NOMO-1 treated with DMSO at 0.1 percent for 48 hours (cell line): ENCODE measurements around the gene PTPRN2.

ENCODE experiments used
- DNase-seq: peaks from one replicate; lab custom pipeline; 2025; ENCODE audit not compliant: unreplicated experiment; lab: John Stamatoyannopoulos, UW

The PTPRN2 gene

DNA sequence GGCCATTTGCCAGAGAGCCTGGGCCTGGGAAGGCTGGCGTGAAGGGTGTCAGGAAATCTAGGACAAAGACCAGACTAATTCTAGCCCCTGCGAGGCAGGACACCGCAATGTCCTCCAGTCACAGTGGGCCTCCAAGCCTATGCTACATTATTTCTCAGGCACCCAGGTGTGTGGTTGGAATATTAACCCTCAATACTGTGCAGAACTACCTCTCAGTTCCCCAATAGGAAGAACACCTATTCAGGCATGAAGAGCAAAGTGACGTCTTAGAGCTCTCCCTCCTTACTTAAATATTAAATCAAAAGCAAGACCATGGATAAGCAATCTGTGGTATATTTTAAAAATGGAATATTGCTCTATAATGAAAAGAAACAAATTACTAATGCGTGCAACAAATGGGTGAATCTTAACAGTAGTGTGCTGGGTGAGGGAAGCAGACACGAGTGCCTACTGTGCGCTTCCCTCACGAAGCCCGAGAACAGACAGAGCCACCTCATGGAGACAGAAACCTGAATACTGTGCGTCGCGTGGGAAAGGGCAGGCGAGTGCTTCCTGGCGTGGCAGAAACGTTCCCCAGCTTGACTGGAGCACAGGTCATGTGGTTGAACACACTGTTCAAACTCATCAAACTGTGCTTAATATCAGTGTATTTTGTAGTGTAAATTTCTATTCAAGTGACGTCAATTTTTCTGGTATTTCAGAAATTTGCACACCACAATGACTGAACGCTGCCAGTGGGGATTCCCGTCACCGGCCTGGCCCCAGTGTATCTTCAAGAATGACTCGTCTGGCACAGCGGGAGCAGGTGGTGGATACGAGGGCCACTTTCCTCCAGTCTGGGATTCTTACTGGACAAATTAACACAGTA, 15.5 kb upstream of the PTPRN2 start:
- DNase-seq, result no peak

DNA sequence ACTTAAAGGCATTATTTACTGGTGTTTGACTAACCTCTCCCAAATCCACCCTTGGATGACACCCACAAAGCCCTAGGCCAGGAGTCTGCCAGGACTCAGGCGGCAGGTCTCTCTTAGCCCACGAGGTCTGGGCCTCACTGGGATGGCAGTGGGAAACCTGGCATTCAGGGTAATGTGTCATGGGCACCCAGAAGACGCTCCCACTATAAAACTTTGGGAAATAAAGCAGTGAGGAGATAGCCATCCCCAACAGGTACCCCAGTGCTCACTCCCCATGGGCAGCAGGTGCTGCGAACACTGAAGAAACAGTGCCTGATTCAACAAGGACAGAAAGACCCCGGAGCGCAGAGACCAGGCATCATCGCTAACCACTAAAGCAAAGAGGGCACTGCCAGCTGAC, 14.4 kb upstream of the PTPRN2 start:
- DNase-seq, result no peak

GRCh38 chr7:158601090-158601489, 13.5 kb upstream of the PTPRN2 start:
- no peak for DNase-seq

GRCh38 chr7:158596745-158597144, 9.1 kb upstream of the PTPRN2 start:
- no peak for DNase-seq

GRCh38 chr7:158596309-158596708, 8.7 kb upstream of the PTPRN2 start:
- DNase-seq, result no peak

DNA sequence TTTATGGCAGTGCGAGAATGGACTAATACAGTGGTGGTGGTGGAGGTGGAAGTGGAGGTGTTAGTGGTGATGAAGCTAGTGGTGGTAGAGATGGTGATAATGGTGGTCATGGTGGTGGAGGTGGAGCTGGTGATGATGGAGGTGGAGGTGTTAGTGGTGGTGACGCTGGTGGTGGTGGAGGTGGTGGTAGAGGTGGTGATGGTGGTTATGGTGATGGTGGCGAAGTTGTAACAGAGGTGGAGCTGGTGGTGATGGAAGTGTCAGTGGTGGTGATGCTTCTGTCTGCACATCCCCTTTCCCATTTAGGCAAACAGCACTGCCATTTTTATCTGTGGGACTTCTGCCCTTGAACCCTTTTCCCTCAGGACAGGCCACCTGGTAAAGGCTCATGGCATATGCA, 7.4 kb upstream of the PTPRN2 start:
- DNase-seq, result no peak

DNA sequence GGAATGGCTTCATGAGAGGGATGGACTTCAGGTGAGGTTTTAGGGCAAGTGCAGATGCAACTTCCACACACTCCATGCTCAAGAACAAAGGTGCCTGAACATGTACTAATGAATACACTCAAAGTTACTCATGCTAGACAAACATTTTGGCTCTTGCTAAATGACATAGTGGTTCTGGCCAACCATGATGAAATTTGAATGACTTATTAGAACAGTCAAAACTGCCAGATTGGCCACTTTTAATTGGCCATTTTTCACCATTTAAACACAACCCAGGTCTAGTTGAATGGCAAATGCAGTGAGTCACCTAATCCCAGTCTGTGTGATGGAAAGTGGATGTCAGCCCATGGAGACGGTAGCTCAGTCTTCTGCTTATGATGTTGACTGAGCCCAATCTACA, 4.9 kb upstream of the PTPRN2 start:
- DNase-seq, result no peak

- DNase-seq, result no peak
These were observed 4.3 kb upstream of the PTPRN2 start for GRCh38 chr7:158591944-158592343.

DNA sequence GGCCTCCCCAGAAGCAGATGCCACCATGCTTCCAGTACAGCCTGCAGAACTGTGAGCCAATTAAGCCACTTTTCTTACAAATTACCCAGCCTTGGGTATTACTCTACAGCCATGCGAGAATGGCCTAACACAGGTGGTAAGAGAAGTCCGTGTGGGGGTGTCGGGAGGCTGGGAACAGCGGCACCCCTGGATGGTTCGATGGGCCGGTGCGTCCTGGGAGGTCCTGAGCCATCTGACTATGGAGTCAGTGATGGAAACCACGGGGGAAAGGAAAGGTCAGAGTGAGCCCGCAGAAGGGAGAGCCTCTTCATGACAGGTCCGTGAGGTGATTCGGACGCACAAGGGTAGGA, 2.5 kb upstream of the PTPRN2 start:
- no peak for DNase-seq

GRCh38 chr7:158589653-158590052, 2.0 kb upstream of the PTPRN2 start:
- no peak for DNase-seq

DNA sequence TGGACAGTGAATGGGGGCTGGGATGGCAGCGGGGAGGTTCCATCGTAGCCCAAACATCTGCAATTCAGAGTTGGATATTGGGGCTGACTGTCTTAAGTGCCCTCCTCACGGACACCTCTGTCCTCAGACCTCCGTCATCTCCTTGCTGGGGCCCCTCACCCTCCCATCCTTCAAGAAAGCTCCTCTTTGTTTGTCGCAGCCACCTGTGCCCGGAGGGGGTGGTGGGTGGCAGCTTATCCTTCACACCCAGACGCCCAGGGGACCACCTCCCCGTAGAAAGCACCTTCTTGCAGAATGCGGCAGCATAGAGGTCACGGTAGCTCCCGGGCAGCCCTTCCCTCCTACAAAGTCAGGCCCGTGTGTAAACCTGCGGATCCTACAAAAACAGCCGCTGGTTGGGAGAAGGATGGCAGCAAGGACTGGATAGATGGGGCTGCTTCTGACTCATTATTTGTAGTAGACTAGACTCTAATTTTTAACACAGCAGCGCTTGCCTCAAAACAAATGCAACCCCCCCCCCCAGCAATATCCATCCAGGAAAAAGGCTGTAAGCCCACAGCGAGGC, 1.3 kb upstream of the PTPRN2 start:
- no peak for DNase-seq

- DNase-seq, result no peak
These were observed 658 bp upstream of the PTPRN2 start for GRCh38 chr7:158588085-158588877.

DNA sequence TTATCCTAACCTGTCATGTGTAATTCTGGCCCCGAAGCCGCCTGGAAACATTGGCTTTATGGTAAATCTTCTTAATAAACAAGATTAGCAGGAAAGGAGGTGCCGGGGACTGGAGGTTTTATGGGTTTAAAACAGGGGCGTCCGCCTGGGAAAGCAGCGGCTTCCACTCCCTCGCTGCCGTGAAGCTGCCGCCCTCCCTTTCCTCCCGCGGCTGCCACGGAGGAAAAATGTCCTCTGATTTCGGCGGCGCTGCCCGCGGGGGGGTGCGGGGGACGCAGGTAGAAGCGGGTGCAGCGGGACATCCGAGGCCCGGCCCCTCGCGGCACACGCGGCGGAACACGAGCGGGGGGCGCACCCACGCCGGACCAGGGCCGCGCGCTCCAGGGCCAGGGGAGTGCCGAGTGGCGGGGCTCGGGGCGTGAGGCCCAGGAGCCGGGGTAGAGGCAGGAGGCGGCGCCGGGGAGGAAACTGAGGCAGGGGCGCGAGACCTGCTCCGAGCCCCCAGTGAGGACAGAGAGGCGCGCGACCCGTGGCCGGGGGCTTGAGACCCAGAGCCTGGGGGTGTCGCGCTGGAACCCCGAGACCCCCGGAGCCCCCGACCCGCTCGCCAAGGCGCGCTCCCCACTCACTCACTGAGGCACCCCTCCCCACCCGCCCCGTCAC, 993 bp downstream of the PTPRN2 start:
- no peak for DNase-seq

- no peak for DNase-seq
These were observed 1.7 kb downstream of the PTPRN2 start for GRCh38 chr7:158585721-158586498.

DNA sequence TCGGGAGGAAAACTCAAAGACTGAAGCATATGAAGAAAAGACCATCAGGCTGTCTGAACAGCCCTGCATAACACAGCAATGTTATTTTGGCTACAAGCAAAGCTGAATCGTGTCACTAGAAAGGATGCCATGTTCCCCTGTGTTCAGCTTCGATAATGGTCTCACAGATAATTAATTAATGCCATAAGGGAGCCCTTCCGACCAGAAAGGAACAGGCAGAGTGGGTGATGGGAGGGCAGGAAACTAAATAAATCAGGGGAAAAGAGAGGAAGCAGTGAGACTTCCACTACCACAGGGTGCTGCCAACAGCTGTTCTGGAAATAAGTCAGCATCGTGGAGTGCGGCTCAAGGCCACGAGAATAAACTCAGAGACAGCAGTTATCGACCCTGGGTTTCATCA, 3.2 kb downstream of the PTPRN2 start:
- DNase-seq, result no peak

DNA sequence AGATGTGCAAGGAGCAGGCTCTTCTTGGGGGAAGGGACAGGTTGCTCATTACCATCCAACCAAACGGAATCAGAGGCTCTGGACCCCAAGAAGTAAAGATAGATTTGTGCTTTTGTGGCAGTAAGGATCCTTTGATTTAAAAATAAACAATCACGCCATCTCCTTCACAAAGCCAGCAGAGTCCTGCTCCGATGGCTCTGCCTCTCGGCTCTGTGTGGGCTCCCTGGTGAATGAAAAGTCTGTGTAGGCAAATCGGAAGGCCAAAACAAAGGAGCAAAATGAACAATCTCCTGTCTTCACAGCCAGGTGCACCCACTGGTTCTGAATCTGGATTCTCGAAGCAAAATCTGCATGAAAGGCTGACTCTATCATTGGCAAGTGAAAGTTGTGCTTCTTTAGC, 3.8 kb downstream of the PTPRN2 start:
- no peak for DNase-seq

GRCh38 chr7:158583143-158583542, 4.5 kb downstream of the PTPRN2 start:
- no peak for DNase-seq

DNA sequence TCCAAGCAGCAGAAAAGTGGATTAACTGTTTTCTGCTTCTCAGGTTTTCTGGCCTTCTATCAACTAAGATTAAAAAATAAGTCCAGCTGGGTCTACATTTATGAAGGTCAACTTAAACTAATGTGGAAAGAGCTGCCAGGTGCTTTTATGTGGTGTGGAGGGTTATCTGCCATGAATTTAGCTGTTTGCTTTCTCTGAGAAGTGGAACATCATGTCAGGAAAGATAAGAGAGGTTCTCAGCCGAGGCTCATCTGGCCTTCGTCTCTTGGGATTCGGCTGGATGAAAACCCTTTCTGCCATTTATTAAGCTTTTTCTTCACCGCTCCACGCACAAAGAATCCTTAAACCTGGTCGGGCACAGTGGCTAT, 5.5 kb downstream of the PTPRN2 start:
- DNase-seq, result no peak

DNA sequence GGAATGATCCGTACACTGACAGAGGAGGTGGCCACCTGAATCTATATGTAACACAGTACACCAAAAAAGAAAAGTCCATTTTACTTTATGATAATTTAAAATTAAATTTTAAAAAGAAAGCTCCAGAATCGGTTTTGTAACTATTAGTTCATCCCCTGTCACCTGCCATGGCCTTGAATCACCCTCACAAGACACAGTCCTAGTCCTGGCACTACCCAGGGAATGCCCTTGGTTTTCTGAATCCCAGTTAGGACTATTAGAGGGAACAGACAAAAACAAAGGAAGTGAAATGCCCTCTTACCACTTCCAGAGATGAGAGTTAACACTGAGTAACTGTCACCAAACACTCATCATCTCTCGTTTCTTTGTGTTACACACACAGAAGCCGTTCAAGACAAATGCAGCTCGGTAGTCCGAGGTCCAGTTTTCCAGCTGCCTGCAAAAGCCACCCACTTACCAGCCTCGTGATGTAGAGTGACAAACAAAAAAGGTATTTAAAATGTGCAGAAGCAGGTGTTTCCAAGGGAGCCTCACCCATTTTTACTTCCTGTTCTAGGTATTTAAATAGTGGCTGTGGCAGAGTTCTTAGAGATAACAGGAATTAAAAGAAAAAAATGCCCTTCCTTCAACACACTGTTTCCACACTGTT, 6.1 kb downstream of the PTPRN2 start:
- peak; percentile 0 for DNase-seq
